ENCODE measurements around the gene MRTFA. TPM values are rescaled to one million over a fixed set of nuclear protein-coding genes. Genes with fewer than 3 reads are reported as not detected.

Gene MRTFA
- polyA plus RNA-seq, 1 of the 3 experiments (the other 2 are of a cell fraction) = 5.8 TPM

GRCh38 chr22:40607506-40607905, 29.0 kb downstream of the MRTFA start:
- CTCF ChIA-PET = no interaction called here
- POLR2A ChIA-PET = no interaction called here

GRCh38 chr22:40606306-40606705, 30.2 kb downstream of the MRTFA start:
- Histone ChIP-seq H3K4me2 (no peak overlapping the region), H3K9me3 (no peaks in the 10 kb centered on the region), H3K27ac (ENCODE audit: low read depth in 2 of 2, low read length in 1 of 2) (peak overlapping the region; percentile 28 to 48; a peak in 3 of 4 replicates), H3K9me2 (no peaks in the 10 kb centered on the region), H3K9ac (no peak overlapping the region), H3F3A (replicated peaks; ENCODE audit: insufficient read depth) (peaks cover 10% of the 10 kb centered on the region), H3K36me3 (replicated peaks in 1 of 2; ENCODE audit: control insufficient read depth in 1 of 2, insufficient read depth in 2 of 2, low read length in 1 of 2) (no peaks in the 10 kb centered on the region), H3K4me3 (ENCODE audit: low read depth in 2 of 2, low read length in 1 of 2) (no peak overlapping the region), H2AFZ (ENCODE audit: low read depth) (no peak overlapping the region), H3K4me1 (ENCODE audit: control insufficient read depth in 1 of 2, insufficient read depth in 2 of 2, low read depth in 1 of 2, low read length in 1 of 2) (peaks cover 3 to 31% of the 10 kb centered on the region in 2 experiments; a peak in 3 of 4 replicates), H3K27me3 (ENCODE audit: insufficient read depth) (no peaks in the 10 kb centered on the region), H3K79me2 (ENCODE audit: insufficient read depth) (peaks cover 96% of the 10 kb centered on the region), H4K20me1 (ENCODE audit: insufficient read depth) (peaks cover 14% of the 10 kb centered on the region; the same call in 1 of the 2 replicates)
- ChIA-PET POLR2A (no interaction called here), CTCF (no interaction called here)
- no peak for DNase-seq
- TF ChIP-seq USF1 (IDR thresholded peaks at IDR 0.05; ENCODE audit: borderline replicate concordance, low read depth) (no peak), YY1 (IDR thresholded peaks at IDR 0.05; ENCODE audit: low read depth) (no peak), NFIC (IDR thresholded peaks at IDR 0.05; ENCODE audit: borderline replicate concordance) (no peak), REST (IDR thresholded peaks at IDR 0.05; ENCODE audit: low read depth, low read length) (no peak), SIN3A (IDR thresholded peaks at IDR 0.05; ENCODE audit: borderline replicate concordance, low read depth, low read length) (no peak), CHD2 (IDR thresholded peaks at IDR 0.05; ENCODE audit: low read length, partially characterized antibody) (no peak), GABPA (IDR thresholded peaks at IDR 0.05; ENCODE audit: low read depth) (no peak)

More at GRCh38 chr22:40607506-40607905, 29.0 kb downstream of the MRTFA start:
- DNase-seq = no peak
- no peak overlapping the region for H2AFZ ChIP-seq (ENCODE audit: low read depth)
- peaks cover 19% of the 10 kb centered on the region; the same call in 1 of the 2 replicates for H4K20me1 ChIP-seq (ENCODE audit: insufficient read depth)
- peaks cover 10% of the 10 kb centered on the region for H3F3A ChIP-seq (replicated peaks; ENCODE audit: insufficient read depth)
- H3K79me2 ChIP-seq (ENCODE audit: insufficient read depth) = peaks cover 94% of the 10 kb centered on the region
- H3K4me1 ChIP-seq (ENCODE audit: control insufficient read depth in 1 of 2, insufficient read depth in 2 of 2, low read depth in 1 of 2, low read length in 1 of 2) = peaks cover 3 to 31% of the 10 kb centered on the region in 2 experiments; a peak in 3 of 4 replicates
- no peak overlapping the region for H3K9ac ChIP-seq
- no peak overlapping the region for H3K27ac ChIP-seq (ENCODE audit: low read depth in 2 of 2, low read length in 1 of 2)
- no peak overlapping the region for H3K4me2 ChIP-seq
- no peaks in the 10 kb centered on the region for H3K27me3 ChIP-seq (ENCODE audit: insufficient read depth)
- no peaks in the 10 kb centered on the region for H3K9me3 ChIP-seq
- H3K4me3 ChIP-seq (ENCODE audit: low read depth in 2 of 2, low read length in 1 of 2) = no peak overlapping the region
- no peaks in the 10 kb centered on the region for H3K36me3 ChIP-seq (replicated peaks in 1 of 2; ENCODE audit: control insufficient read depth in 1 of 2, insufficient read depth in 2 of 2, low read length in 1 of 2)
- no peaks in the 10 kb centered on the region for H3K9me2 ChIP-seq
- TF ChIP-seq TEAD4 (IDR thresholded peaks at IDR 0.05; ENCODE audit: borderline replicate concordance, insufficient read depth) (no peak), FOXJ3 (CRISPR knock-in tag; IDR thresholded peaks at IDR 0.05) (no peak)
- WGBS (ENCODE audit: low lambda C conversion rate) = 88% methylated on average over 1 of the region's 1 CpG

Data from SK-N-SH (cell line).